PC-9 (cell line): ENCODE data around the gene CFAP53.

Source experiments
- CTCF ChIP-seq: fragments of 200-600 bp; sonication (generic); conservative IDR thresholded peaks from 2 replicates; pipeline ENCODE4 v1.6.1; 2017; ENCODE audit warnings: mixed run types, antibody characterized with exemption, mild to moderate bottlenecking, moderate library complexity
- EZH2 ChIP-seq: fragments of 200-600 bp; sonication (generic); IDR thresholded peaks from 2 replicates; pipeline ENCODE4 v1.8.0; 2017; ENCODE audit warnings: antibody characterized with exemption, low read depth

- TF ChIP-seq CTCF (no peak), EZH2 (no peak)
Observed at GRCh38 chr18:50313873-50314460, 47.7 kb upstream of the CFAP53 start.
